Measurements from ENCODE around the gene RNF213.

The RNF213 gene

DNA sequence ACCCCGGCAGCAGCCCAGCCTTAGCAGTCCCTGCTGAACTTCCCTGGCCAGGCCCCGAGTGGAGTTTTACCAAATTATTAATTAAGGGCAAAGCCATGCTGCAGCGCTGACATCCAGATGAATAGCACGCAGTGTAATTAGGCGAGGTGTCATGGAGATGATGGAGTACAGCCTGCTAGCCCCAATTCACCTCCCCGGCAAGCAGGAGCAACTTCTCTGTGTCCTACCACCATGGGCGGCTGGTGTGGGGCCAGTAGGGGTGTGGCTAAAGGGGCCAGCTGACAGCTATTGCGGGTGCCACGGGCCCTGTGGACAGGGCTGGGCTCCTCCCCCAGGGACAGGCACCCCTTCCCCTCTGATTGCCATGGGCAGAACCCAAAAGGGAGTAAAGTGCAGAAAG, 178.8 kb downstream of the RNF213 start:
- no peak for DNase-seq

- peak in 4 of 5 experiments; percentile 24 to 39 (median 35) for DNase-seq
Measured at GRCh38 chr17:80441133-80441578, 180.5 kb downstream of the RNF213 start.

GRCh38 chr17:80441598-80442322, 181.1 kb downstream of the RNF213 start:
- DNase-seq, result no peak

- DNase-seq, result no peak
Measured at GRCh38 chr17:80442323-80442659, 181.6 kb downstream of the RNF213 start.

- no peak for DNase-seq
Measured at GRCh38 chr17:80442764-80443163, 182.1 kb downstream of the RNF213 start.

DNA sequence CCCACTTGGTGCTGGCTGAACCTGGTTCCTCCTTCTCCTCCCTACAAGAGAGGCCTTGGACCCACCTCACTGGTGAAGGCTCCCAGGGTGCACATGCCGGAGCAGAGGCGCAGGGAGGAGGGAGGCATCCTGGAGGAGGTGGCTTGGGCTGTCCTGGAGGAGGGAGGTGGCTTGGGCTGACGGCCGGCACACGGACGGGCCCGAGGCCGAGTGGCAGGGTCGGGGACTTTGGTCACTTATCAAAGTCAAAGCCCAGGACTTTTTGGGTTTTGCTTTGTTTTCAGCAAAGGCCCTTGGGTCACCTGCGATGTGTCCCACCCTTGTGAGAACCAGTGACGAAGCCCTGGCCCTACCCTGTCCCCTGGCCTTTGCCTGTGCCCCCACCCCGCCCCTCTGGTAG, 182.8 kb downstream of the RNF213 start:
- no peak for DNase-seq

- no peak for DNase-seq
Measured at GRCh38 chr17:80443916-80444643, 183.4 kb downstream of the RNF213 start.

GRCh38 chr17:80444644-80444979, 184.0 kb downstream of the RNF213 start:
- no peak for DNase-seq

DNA sequence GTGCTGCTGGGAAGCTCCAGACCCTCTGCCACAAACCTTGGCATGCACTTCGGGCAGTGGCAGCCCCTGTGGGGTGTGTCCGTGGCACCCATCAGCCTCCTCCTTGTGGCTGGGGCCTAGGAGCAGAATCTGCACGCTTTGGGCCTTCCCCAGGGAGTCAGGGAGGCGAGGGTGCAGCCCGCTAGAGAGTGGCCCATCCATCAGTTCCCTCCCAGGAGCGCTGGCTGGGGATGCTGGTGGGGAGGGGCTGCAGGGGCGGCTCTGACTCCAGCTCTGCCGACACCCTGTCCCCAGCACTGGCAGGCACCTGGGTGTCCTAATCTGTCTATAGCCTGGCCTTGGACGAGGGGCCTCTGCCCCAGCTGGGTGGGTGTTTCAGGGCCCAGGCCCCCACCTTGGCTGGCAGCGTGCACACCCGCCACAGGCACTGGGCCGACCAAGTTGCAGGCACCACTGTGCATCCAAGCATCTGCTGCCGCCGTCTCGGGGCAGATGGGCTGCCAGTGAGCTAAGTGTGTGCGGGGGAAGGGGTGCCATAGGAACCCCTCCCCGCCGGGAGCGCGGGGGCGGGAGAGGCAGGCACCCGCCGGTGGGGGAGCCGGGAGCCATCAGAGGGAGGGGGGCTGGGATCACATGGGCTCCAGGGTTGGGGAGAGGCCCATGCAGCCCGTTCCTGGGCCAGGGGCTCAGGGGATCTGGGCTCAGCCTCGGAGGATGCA, 184.5 kb downstream of the RNF213 start:
- DNase-seq, result no peak

GRCh38 chr17:80445726-80446110, 185.1 kb downstream of the RNF213 start:
- no peak for DNase-seq

GRCh38 chr17:80446645-80447405, 186.2 kb downstream of the RNF213 start:
- no peak for DNase-seq

GRCh38 chr17:80447790-80448189, 187.1 kb downstream of the RNF213 start:
- no peak for DNase-seq

All from T-helper 2 cell (primary cell).